G401.6 (cell line): ENCODE measurements around the gene KRT15.
"Not testable (repeated sequence)": the region's sequence is repeated elsewhere in the genome, so short reads cannot be mapped to it uniquely, and the experiment has no call there.

Experiments used
- FAIRE-seq: peaks from 2 replicates; lab custom pipeline; 2012; peaks lifted over from hg19 to GRCh38; lab: Jason Lieb, UNC

The KRT15 gene

DNA sequence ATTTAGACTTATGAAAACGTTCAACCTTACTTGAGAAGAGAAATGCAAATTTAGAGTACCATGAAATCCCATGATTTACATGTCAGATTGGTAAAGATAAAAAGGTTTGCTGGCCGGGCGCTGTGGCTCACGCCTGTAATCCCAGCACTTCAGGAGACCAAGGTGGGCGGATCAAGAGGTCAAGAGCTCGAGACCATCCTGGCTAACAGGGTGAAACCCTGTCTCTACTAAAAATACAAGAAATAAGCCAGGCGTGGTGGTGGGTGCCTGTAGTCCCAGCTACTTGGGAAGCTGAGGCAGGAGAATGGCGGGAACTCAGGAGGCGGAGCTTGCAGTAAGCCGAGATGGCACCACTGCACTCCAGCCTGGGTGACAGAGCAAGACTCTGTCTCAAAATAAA lies 24.1 kb upstream of the KRT15 start:
- FAIRE-seq: not testable (repeated sequence)

- no peak for FAIRE-seq
Observed at GRCh38 chr17:41542357-41542756, 23.7 kb upstream of the KRT15 start.

GRCh38 chr17:41540921-41541625 lies 22.4 kb upstream of the KRT15 start:
- no peak for FAIRE-seq

DNA sequence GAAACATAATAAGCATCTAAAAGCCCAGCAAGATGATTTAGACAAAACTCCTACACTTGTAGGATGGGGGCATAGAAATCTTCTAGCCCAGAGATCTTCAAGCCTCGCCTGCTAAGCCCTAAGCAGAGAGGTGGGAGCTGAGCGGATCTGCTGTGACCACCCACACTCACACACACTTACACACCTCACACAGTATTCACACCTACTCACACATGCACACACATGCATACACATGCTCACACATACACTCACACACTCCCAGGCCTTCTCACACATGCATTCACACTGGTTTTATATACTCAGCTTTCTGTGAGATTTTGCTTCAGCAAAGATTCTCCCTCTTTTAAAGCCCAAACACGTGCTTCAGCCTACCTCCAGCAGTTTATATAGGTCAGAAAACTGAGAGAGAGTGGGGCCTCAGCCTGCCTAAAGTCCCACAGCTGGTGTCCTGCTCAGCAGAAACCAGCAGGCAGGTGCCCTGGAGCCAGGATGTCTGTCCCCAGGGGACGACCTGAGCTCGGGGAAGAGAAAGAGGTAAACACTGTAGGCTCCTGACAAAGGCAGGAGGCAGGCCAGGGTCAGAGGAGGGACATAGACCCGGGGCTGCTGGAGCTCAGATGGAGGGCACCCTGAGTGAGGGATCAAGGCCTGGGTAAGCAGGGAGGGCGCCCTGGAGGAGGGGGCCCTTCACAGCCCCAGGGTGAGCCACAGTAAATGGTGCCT lies 21.4 kb upstream of the KRT15 start:
- FAIRE-seq: no peak

- FAIRE-seq: no peak
Observed at GRCh38 chr17:41539071-41539492, 20.4 kb upstream of the KRT15 start.

DNA sequence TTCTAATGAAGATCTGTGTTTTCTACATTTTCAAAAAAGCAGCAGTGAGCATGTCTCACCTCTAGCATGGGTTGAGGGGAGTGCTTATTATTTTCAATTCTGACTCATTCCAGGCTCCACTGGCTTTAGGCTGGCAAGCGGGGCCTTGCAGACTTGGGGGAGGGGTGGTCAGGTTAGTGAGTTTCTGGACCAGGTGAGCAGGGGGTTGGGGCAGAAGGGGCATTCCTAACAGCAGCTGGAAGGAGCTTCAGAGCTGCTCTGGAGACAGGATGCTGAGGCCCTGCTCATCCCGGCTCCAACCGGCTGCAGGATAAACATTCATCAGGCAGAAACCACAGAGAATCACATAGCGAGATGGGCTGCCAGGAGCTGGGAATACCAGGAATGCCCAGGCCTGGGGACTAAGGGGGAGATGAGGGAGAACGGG lies 19.9 kb upstream of the KRT15 start:
- no peak for FAIRE-seq

- FAIRE-seq: no peak
Observed at GRCh38 chr17:41537990-41538389, 19.3 kb upstream of the KRT15 start.

- no peak for FAIRE-seq
Observed at GRCh38 chr17:41537614-41537954, 18.9 kb upstream of the KRT15 start.

DNA sequence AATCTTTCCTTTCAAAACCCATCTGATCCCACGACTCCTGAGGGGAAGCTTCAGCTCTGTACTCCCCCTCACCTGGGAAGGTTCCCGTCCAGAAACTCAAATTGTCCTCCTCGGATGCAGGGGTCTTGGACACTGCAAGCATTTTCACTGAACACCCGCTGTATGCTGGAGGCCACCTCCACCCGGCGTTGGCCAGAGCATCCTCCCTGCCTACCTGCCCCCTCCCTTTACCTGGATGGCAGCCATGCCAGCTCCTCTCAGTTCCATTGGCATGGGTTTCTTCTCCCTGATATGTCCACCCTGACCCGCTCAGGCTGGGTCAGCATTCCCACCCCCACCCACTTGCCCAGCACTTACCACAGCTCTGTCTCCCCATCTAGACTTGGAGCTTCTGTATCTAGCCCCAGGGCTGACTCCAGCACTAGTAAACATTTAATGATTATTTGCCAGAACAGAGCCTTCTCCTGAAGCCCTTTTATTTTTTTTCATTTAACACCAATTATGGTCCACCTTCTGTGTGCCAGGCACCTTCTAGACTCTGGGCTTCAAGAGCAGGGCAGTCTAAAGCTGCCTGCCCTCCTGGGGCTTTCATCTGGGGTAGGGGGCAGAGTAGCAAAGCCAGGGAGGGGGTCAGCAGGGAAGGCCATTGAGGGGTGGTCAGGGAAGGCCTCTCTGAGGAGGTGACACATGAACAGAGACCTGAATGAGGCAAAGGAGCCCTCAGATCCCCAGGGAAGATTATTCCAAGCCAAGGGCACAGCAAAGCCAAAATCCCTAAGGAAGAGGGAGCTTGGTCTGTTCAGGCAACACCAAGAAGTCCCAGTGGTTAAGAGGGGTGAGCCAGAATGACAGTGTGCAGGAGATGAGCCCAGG lies 18.3 kb upstream of the KRT15 start:
- no peak for FAIRE-seq

DNA sequence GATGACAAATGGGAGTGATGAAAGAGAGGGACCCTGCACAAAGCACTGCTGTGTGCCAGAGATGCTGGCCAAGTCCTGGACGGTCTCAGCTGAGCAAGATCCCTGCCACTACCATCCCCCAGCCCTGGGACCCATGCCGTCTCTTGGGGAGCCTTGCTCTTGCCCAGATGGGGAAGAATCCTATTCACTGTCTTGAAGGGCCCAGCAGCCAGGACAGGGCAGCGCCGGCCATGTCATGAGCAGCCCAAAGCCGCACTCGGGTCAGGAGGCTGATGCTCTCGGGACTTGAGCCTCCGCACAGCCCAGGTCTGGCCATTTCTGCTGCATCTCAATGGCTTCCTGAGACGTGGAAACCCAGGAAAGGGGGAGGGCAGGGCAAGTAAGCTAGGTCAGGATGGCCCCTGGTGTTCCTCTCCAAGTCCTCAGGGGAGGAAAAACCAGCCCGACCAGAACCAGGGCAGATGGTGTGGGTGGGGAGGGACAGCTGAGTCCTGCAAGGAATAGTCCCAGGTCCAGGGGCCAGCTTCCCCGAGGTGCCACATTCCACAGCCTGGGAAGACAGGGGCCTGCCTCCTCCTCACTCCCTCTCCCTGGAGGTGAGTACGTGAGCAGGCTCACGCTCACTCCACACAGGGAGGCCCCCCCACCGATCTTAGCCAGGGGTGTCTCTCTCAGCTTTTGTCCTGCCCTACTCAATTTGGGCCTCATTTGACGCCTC lies 17.2 kb upstream of the KRT15 start:
- FAIRE-seq: no peak

DNA sequence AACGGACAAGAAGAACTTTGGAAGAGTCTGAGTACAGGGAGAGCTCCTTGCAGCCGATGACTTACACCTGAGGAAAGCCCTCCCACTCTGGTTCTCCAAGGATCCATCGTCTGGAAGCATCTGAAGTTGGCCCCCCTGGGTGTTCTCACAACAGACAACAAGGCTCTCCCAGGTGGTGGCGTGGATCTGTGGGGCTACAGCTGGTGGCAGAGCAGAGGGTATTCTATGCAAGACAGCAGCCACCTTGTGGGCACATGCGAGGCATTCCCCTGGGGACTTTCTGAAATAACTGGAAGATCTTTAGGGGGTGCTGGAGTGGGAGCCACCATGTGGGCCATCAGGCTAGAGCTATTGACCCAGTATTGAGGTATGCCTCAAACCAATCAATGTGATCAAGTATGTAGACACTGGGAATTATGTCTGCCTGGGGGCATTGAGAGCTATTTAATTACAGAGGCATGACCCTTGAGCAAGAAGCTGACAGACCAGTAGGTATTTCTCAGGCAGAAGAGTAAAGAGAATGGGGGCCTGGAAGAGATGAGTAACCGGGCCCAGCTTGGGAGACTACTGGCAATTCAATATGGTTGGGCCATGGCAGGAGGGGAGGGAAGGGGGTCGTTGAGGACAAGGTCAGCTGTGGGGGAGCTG lies 16.3 kb upstream of the KRT15 start:
- FAIRE-seq: no peak

DNA sequence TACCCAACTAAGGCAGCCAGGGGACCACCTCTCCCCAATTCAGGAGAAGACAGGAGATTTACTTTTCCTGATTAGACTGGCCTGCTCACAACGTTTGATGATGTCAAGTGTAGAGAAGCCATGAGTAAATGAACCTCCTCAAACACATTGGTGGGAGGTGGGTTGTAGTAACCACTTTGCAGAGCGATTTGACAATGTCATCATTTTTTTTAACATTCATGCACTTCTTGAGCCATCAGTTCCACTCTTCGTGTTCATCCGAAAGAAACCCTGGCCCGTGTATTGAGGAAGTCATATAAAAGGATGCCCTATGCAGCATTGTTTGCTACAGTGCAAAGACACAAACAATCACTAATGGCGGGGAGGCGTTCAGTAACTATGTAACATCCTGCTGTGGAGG lies 14.9 kb upstream of the KRT15 start:
- FAIRE-seq: no peak

GRCh38 chr17:41532947-41533570 lies 14.4 kb upstream of the KRT15 start:
- FAIRE-seq: no peak

DNA sequence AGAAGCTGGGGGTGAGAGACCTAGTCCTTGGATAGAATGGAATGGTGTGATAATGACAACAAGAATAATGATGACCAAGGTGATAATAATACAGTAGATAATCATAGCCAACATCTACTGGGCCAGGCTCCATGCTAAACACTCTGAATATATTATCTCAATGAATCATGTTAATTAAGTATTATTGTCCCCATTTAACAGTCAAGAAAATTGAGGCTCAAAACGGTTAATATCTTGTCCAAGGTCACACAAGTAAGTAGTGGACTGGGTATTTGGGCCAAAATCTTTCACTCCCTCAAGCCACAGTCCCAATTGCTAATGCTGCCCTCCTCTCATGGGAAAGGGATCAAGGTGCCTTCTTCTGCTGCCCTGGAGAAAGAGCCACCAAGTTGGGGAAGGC lies 13.3 kb upstream of the KRT15 start:
- FAIRE-seq: no peak

- no peak for FAIRE-seq
Observed at GRCh38 chr17:41530062-41531048, 11.7 kb upstream of the KRT15 start.

GRCh38 chr17:41529491-41529915 lies 10.8 kb upstream of the KRT15 start:
- no peak for FAIRE-seq

DNA sequence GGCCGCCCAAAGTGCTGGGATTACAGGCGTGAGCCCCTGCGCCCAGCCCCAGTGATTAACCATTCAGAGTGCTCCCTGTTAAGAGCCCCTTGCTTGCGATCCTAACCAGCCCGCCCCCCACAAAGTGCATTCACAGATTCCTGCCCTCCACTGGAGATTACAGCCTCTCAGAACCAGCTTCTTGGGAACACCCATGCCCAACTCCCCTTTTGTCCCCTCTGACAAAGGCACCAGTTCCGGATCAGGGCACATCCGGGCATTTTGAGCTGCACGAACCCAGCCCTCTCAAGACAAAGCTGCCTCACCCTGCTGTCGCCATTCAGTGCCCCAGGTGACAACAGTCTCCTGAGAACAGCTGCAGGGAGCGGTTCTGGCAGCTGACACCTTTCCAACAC lies 10.3 kb upstream of the KRT15 start:
- no peak for FAIRE-seq

- no peak for FAIRE-seq
Observed at GRCh38 chr17:41527063-41528023, 8.7 kb upstream of the KRT15 start.

- FAIRE-seq: no peak
Observed at GRCh38 chr17:41524261-41524660, 5.6 kb upstream of the KRT15 start.
